IMR-90 (cell line): ENCODE measurements around the gene LRP1B. TPM values are rescaled to one million over a fixed set of nuclear protein-coding genes. Genes with fewer than 3 reads are reported as not detected.

Source experiments
- ATAC-seq: fragments of 200-7000 bp; cut with Tn5 transposase; 2 replicates; pipeline ENCODE4 v1.9.1; 2020; ENCODE audit warnings: low read depth, mild to moderate bottlenecking, moderate library complexity
- BruUV-seq: library from RNA; stranded (reverse); fragments of 400-500 nt; replicated peaks from 2 replicates; lab custom pipeline; 2021; lab: Mats Ljungman, UMichigan
- CTCF ChIA-PET: fragments of 300-600 bp; formaldehyde crosslinking; extraction: SDS; loops from one replicate; lab custom pipeline; 2021; ENCODE audit warnings: antibody characterized with exemption; lab: Yijun Ruan, JAX
- POLR2A ChIA-PET: fragments of 300-600 bp; sonication (Branson Sonifier 250); formaldehyde crosslinking; loops from one replicate; lab custom pipeline; 2022; ENCODE audit warnings: antibody characterized with exemption; ENCODE audit not compliant: unreplicated experiment; lab: Charles Lee
- DNase-seq: peaks from one replicate; pipeline ENCODE4 v3.0.0; 2013
- H2AFZ ChIP-seq: replicated peaks from 2 replicates; pipeline ENCODE3; 2013; ENCODE audit warnings: low read length, mild to moderate bottlenecking; ENCODE audit not compliant: poor library complexity
- H2AK5ac ChIP-seq: 2 replicates; pipeline ENCODE4 v1.6.1; 2013; ENCODE audit warnings: low read depth, low read length, inconsistent platforms
- H2AK9ac ChIP-seq: replicated peaks from 2 replicates; pipeline ENCODE3; 2013; ENCODE audit warnings: mild to moderate bottlenecking, low read depth, low read length, moderate library complexity; ENCODE audit not compliant: poor library complexity
- H2BK120ac ChIP-seq: 2 replicates; pipeline ENCODE4 v1.6.1; 2013; ENCODE audit warnings: low read depth, low read length, inconsistent platforms
- H2BK15ac ChIP-seq: 3 replicates; pipeline ENCODE4 v1.6.1; 2013; ENCODE audit warnings: low read depth, low read length, inconsistent platforms
- H2BK20ac ChIP-seq: 2 replicates; pipeline ENCODE4 v1.6.1; 2013; ENCODE audit warnings: low read depth, mild to moderate bottlenecking, inconsistent platforms, low read length, moderate library complexity
- H2BK5ac ChIP-seq: 2 replicates; pipeline ENCODE4 v1.6.1; 2013; ENCODE audit warnings: mild to moderate bottlenecking, low read depth, low read length, inconsistent platforms; ENCODE audit not compliant: poor library complexity, severe bottlenecking
- H3K14ac ChIP-seq: replicated peaks from 2 replicates; pipeline ENCODE4 v1.6.1; 2013; ENCODE audit warnings: low read depth, low read length, inconsistent platforms
- H3K18ac ChIP-seq: 2 replicates; pipeline ENCODE4 v1.6.1; 2013; ENCODE audit warnings: low read depth, low read length, control low read depth
- H3K23ac ChIP-seq: 2 replicates; pipeline ENCODE4 v1.6.1; 2013; ENCODE audit warnings: low read depth, low read length, inconsistent platforms
- H3K27ac ChIP-seq: 2 replicates; pipeline ENCODE4 v1.5.1; 2013; ENCODE audit warnings: mild to moderate bottlenecking, control low read depth, low read length; ENCODE audit not compliant: insufficient read depth
- H3K27me3 ChIP-seq: 2 replicates; pipeline ENCODE4 v1.6.1; 2013; ENCODE audit warnings: low read length; ENCODE audit not compliant: control insufficient read depth, insufficient read depth
- H3K36me3 ChIP-seq: 2 replicates; pipeline ENCODE4 v1.6.1; 2013; ENCODE audit warnings: low read length, mixed read lengths; ENCODE audit not compliant: control insufficient read depth, insufficient read depth
- H3K4ac ChIP-seq: 2 replicates; pipeline ENCODE4 v1.6.1; 2013; ENCODE audit warnings: low read depth, low read length, inconsistent platforms
- H3K4me1 ChIP-seq: 2 replicates; pipeline ENCODE4 v1.6.1; 2013; ENCODE audit warnings: low read length, mixed read lengths; ENCODE audit not compliant: control insufficient read depth, insufficient read depth
- H3K4me2 ChIP-seq: 2 replicates; pipeline ENCODE4 v1.6.1; 2013; ENCODE audit warnings: low read depth, mild to moderate bottlenecking, control low read depth, low read length, moderate library complexity
- H3K4me3 ChIP-seq: 2 replicates; pipeline ENCODE4 v1.5.1; 2013; ENCODE audit warnings: low read depth, mild to moderate bottlenecking, control low read depth, low read length, moderate library complexity; ENCODE audit not compliant: insufficient read depth
- H3K56ac ChIP-seq: 2 replicates; pipeline ENCODE4 v1.6.1; 2013; ENCODE audit warnings: low read length, inconsistent platforms; ENCODE audit not compliant: insufficient read depth; ENCODE audit errors: extremely low read depth
- H3K79me1 ChIP-seq, 2 experiments: 2 replicates each; pipeline ENCODE4 v1.6.1; 2013; ENCODE audit warnings: low read length in 2 of 2, inconsistent platforms in 1 of 2, low read depth in 1 of 2
- H3K9ac ChIP-seq: 2 replicates; pipeline ENCODE4 v1.6.1; 2013; ENCODE audit warnings: low read depth, low read length, control low read depth
- H3K9me1 ChIP-seq: 2 replicates; pipeline ENCODE4 v1.6.1; 2013; ENCODE audit warnings: low read length, inconsistent platforms; ENCODE audit not compliant: insufficient read depth
- H3K9me3 ChIP-seq: 2 replicates; pipeline ENCODE4 v1.6.1; 2013; ENCODE audit warnings: low read length; ENCODE audit not compliant: control insufficient read depth, insufficient read depth
- H4K20me1 ChIP-seq: 2 replicates; pipeline ENCODE4 v1.6.1; 2013; ENCODE audit warnings: low read length, inconsistent platforms; ENCODE audit not compliant: insufficient read depth
- H4K5ac ChIP-seq: 2 replicates; pipeline ENCODE4 v1.6.1; 2013; ENCODE audit warnings: mild to moderate bottlenecking, low read depth, low read length, control low read depth
- H4K8ac ChIP-seq, 2 experiments: 2 replicates each; pipeline ENCODE4 v1.6.1; 2013; ENCODE audit warnings: low read depth in 2 of 2, low read length in 2 of 2, control low read depth in 1 of 2, inconsistent platforms in 1 of 2
- H4K91ac ChIP-seq: 2 replicates; pipeline ENCODE4 v1.6.1; 2013; ENCODE audit warnings: low read depth, low read length, inconsistent platforms; ENCODE audit not compliant: insufficient read depth
- CEBPB ChIP-seq: IDR thresholded peaks from 2 replicates; pipeline ENCODE4 v1.6.1; 2012; ENCODE audit warnings: low read depth, low read length, improper control_type of control experiment
- FOS ChIP-seq: fragments of 150-350 bp; IDR thresholded peaks from 2 replicates; pipeline ENCODE4 v1.6.1; 2016; ENCODE audit warnings: low read depth, low read length
- MXI1 ChIP-seq: IDR thresholded peaks from 2 replicates; pipeline ENCODE4 v1.6.1; 2012; ENCODE audit warnings: low read depth, mild to moderate bottlenecking, low read length, moderate library complexity, borderline replicate concordance
- RCOR1 ChIP-seq: IDR thresholded peaks from 2 replicates; pipeline ENCODE4 v1.6.1; 2012; ENCODE audit warnings: mild to moderate bottlenecking, low read length, improper control_type of control experiment; ENCODE audit not compliant: insufficient replicate concordance
- WGBS, 2 experiments: methylation state at CpG; one replicate each; pipeline versions ENCODE4 v1.1.5 to v1.1.7; 2013; ENCODE audit warnings: missing lambda C conversion rate in 2 of 2; ENCODE audit not compliant: insufficient read length in 1 of 2; ENCODE audit errors: extremely low coverage in 2 of 2; 5-methylcytosine and 5-hydroxymethylcytosine counted together
- dilution Hi-C: fragments of 300-500 bp; cut with HindIII; formaldehyde crosslinking; loops from one replicate; pipeline ENCODE4 v1.14.3; 2018; ENCODE audit warnings: low sequenced_read_pairs; ENCODE audit not compliant: unreplicated experiment
- in situ Hi-C: fragments of 300-500 bp; cut with MboI; formaldehyde crosslinking; loops from 3 replicates; pipeline ENCODE4 v1.14.3; 2019; ENCODE audit warnings: low sequenced_read_pairs, inconsistent platforms, mixed read lengths
- intact Hi-C: fragments of 100-400 bp; cut with micrococcal nuclease; formaldehyde crosslinking; loops from 2 replicates; pipeline ENCODE4 v1.10.0; 2022
- polyA plus RNA-seq, 3 experiments: library from polyadenylated mRNA; depleted of rRNA; stranded (reverse); fragments of >200 nt; gene quantifications; 2 replicates each; pipeline ENCODE4 v1.2.3, GENCODE V29; 2012; ENCODE audit warnings: low replicate concordance in 1 of 3
- total RNA-seq: library from RNA; depleted of rRNA; stranded (reverse); fragments of >200 nt; gene quantifications from 2 replicates; pipeline ENCODE4 v1.2.3, GENCODE V29; 2012

Gene LRP1B
- total and polyA plus RNA-seq, 2 of the 4 experiments (the other 2 are of a cell fraction): under 0.01 to 0.02 TPM

GRCh38 chr2:140454717-140455116 lies 1676.1 kb downstream of the LRP1B start:
- dilution Hi-C loops: no loop called here

More at GRCh38 chr2:140454717-140455116, 1676.1 kb downstream of the LRP1B start:
- no peak overlapping the region for H3K23ac ChIP-seq
- no peak overlapping the region for H2AK9ac ChIP-seq
- H2BK120ac ChIP-seq: no peak overlapping the region
- WGBS, 2 experiments: no CpG with 5 or more reads among the region's 3 CpGs
- ATAC-seq: peak; percentile 87
- no peak overlapping the region for H3K4me2 ChIP-seq
- H2AK5ac ChIP-seq: no peak overlapping the region
- no peak overlapping the region for H4K8ac ChIP-seq
- no peak overlapping the region for H4K5ac ChIP-seq
- no peaks in the 10 kb centered on the region for H3K79me1 ChIP-seq
- no peak overlapping the region for H3K27ac ChIP-seq
- no peak overlapping the region for H2BK15ac ChIP-seq
- no peaks in the 10 kb centered on the region for H4K20me1 ChIP-seq
- intact Hi-C loops: no loop called here
- H3K14ac ChIP-seq: no peak overlapping the region
- no peak overlapping the region for H3K18ac ChIP-seq
- H4K91ac ChIP-seq: no peak overlapping the region
- no peak overlapping the region for H2BK20ac ChIP-seq
- H3K4me3 ChIP-seq: no peak overlapping the region
- no peak overlapping the region for H2BK5ac ChIP-seq
- in situ Hi-C loops: no loop called here
- POLR2A ChIA-PET: no interaction called here
- H3K9me3 ChIP-seq: no peaks in the 10 kb centered on the region
- H3K9ac ChIP-seq: no peak overlapping the region
- no peaks in the 10 kb centered on the region for H3K9me1 ChIP-seq
- no peak overlapping the region for H3K4ac ChIP-seq
- H3K36me3 ChIP-seq: no peaks in the 10 kb centered on the region
- H3K4me1 ChIP-seq: no peaks in the 10 kb centered on the region
- H3K56ac ChIP-seq: no peak overlapping the region
- DNase-seq: peak; percentile 76
- CTCF ChIA-PET: no interaction called here
- no TSS peak for BruUV-seq
- TF ChIP-seq MXI1 (no peak), FOS (peak; percentile 76; the same call in 1 of the 2 replicates), CEBPB (0 out of 2 replicates have a peak, but pooled peaks have one; percentile 14), RCOR1 (no peak)
- H3K27me3 ChIP-seq: no peaks in the 10 kb centered on the region
- no peak overlapping the region for H2AFZ ChIP-seq
